ENCODE measurements around the gene BAMBI.
A peak's percentile ranks its signal among the peaks of the same experiment; 100 is the strongest.

BAMBI gene

DNA sequence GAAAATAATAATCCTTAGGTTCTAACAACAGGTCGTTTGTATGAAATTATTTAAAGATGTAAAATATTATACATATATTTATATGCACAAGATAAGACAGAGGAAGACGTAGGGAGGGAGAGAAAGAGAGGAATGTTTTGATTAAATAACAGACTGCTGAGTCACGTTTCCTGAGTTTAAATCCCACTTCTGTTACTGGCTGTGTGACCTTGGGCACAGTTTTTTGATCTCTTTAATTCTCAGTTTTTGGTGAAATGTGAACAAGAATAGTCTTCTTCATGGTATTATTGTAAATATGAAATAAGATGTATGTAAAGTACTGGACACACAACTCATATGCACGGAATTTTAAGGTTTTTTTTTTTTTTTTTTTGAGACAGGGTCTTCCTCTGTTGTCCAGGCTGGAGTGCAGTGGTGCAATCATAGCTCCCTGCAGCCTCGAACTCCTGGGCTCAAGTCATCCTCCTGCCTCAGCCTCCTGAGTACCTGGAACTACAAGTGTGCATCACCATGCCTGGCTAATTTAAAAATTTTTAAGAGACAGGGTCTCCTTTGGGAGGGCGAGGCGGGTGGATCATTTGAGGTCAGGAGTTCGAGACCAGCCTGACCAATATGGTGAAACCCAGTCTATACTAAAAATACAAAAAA, 42.6 kb downstream of the BAMBI start:
- Mint-ChIP-seq H3K4me3 (no peak overlapping the region), H3K4me1 (ENCODE audit: low read depth in 2 of 2) (peaks cover 0 to 5% of the 10 kb centered on the region in 2 donors), H3K36me3 (ENCODE audit: insufficient read depth) (no peaks in the 10 kb centered on the region), H3K27ac (no peak overlapping the region), H3K27me3 (peaks cover 41 to 52% of the 10 kb centered on the region in 2 donors), H3K9me3 (no peaks in the 10 kb centered on the region)
- ATAC-seq (replicated peaks) (no peak), DNase-seq (no peak)

GRCh38 chr10:28721318-28721951, 44.1 kb downstream of the BAMBI start:
- no peak for ATAC-seq (replicated peaks)
- Mint-ChIP-seq H3K36me3 (ENCODE audit: insufficient read depth) (no peaks in the 10 kb centered on the region), H3K27me3 (peaks cover 51 to 64% of the 10 kb centered on the region in 2 donors), H3K9me3 (no peaks in the 10 kb centered on the region), H3K4me1 (ENCODE audit: low read depth in 2 of 2) (peaks cover 0 to 5% of the 10 kb centered on the region in 2 donors), H3K4me3 (peak overlapping the region in 1 of 2 donors; percentile 59), H3K27ac (no peak overlapping the region)
- DNase-seq, result no peak

DNA sequence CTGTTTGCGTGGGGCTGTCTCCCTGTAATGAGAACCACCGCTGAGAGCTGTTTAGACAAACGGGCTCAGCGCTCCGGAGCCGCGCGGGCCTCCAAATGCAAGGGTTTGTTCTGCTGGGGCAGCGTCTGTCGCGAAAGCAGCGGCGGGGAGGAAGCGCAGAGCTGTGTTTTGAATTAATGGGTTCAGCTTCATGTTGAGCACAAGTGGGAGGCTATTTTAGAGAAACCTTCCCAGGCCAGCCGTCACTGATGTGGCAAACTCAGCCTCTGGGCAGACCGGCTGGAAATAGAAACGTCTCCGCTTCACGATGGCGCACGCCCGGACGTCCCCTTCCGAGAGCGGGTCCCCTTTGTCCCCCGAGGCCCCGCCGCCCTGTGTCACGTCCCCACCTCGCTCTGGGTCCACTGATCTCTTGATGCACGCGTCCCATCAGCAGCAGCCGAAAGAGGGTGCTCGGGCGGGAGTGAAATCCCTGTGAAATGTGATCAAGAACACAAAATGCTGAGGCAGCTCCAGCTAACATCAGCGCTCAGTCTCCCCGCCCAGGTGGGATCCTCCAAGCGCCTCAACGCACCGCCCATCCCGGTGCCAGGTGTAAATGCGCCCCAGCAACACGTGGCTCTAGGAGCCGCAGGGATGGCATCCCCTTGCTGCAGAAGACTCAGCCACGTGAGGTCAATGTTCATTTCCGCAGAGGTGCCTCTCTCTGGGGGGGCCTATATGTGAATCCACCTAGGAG, 44.9 kb downstream of the BAMBI start:
- Mint-ChIP-seq H3K9me3 (no peaks in the 10 kb centered on the region), H3K4me1 (ENCODE audit: low read depth in 2 of 2) (peaks cover 0 to 5% of the 10 kb centered on the region in 2 donors), H3K27me3 (peaks cover 55 to 68% of the 10 kb centered on the region in 2 donors), H3K4me3 (peak overlapping the region in 1 of 2 donors; percentile 59), H3K27ac (no peak overlapping the region), H3K36me3 (ENCODE audit: insufficient read depth) (no peaks in the 10 kb centered on the region)
- DNase-seq (no peak), ATAC-seq (replicated peaks) (no peak)

DNA sequence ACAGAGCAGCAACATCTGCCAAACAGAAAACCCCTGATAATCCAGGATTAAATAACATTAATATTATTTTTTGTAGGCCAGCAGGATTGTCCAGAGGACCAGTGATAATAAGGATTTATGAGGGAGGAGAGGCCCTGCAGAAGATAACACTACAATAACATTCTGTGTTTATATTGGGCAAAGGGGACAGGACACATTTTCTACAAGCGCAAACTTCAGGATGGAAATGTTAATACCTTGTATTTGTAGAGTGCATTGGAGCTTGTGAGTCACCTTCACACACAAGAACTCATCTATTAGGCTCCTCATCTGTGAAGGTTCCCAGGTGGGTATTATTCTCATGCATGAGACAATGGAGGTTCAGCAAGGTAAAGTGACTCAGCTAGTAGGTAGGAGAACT, 51.0 kb downstream of the BAMBI start:
- DNase-seq, result no peak
- Mint-ChIP-seq H3K27me3 (peaks cover 57 to 60% of the 10 kb centered on the region in 2 donors), H3K4me3 (no peak overlapping the region), H3K36me3 (ENCODE audit: insufficient read depth) (no peaks in the 10 kb centered on the region), H3K9me3 (no peaks in the 10 kb centered on the region), H3K27ac (no peak overlapping the region), H3K4me1 (ENCODE audit: low read depth in 2 of 2) (peaks cover 2 to 8% of the 10 kb centered on the region in 2 donors)
- ATAC-seq (replicated peaks), result no peak

DNA sequence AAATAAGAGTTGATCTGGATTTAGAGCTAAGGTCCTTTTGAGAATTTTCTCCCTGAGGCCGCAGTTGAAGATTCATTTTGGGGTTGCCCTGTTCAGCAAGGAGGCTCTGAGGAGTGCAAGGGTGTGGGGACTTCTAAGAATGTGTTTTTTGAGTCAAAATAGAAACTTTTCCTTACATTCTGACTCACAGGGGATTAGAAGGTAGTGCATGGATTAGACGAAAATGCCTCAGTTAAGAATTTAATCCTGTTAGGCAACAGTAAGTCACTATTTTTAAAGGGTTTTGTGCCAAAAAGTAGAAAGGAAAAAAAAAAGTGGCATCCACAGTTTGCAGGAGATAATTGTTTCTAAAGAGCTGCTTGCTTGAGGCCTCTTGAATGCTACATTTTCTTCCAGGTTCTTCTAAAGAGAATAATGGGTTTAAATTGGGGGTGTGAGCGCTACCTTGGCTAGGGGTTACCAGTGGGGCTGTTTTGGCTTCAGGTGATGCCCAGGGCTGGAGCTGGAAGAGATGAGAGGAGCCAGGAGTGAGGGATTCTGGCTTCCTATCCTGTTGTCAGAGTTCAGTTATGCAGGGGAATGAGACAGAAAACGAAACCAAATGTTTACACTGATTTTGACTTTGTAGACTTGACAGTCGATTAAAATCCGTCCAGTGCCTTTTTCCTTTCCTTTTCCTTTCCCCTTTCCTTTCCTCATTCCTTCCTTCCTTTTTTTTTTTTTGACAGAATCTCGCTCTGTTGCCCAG, 52.9 kb downstream of the BAMBI start:
- no peak overlapping the region for H3K4me3 Mint-ChIP-seq
- H3K4me1 Mint-ChIP-seq (ENCODE audit: low read depth in 2 of 2), result peaks cover 2 to 8% of the 10 kb centered on the region in 2 donors
- H3K27me3 Mint-ChIP-seq, result peaks cover 48% of the 10 kb centered on the region in 2 donors
- H3K9me3 Mint-ChIP-seq, result peaks cover 0 to 1% of the 10 kb centered on the region in 2 donors
- no peak overlapping the region for H3K27ac Mint-ChIP-seq
- H3K36me3 Mint-ChIP-seq (ENCODE audit: insufficient read depth), result no peaks in the 10 kb centered on the region
- no peak for DNase-seq
- ATAC-seq (replicated peaks), result no peak

DNA sequence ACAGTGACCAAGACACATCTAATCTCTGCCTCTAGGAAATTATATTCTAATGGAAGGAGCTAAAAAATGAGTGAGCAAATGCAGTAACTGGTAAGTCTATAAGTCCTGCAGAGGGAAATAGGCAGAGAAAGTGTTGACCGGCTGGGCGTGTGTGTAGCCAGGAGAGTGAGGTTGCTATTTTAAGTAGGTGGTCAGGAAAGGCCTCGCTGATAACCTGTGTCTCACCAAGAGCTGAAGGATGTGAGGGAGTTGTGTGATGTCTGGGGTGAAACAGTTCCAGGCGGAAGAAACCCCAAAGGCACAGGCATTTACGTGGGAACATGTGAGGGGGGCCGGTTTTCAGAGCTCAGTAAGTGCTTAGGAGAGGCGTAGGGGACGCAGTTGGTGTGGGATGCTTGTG, 54.8 kb downstream of the BAMBI start:
- DNase-seq (no peak), ATAC-seq (replicated peaks) (no peak)
- no peak overlapping the region for H3K4me3 Mint-ChIP-seq
- H3K27ac Mint-ChIP-seq, result no peak overlapping the region
- H3K27me3 Mint-ChIP-seq, result peaks cover 40 to 42% of the 10 kb centered on the region in 2 donors
- no peaks in the 10 kb centered on the region for H3K36me3 Mint-ChIP-seq (ENCODE audit: insufficient read depth)
- H3K9me3 Mint-ChIP-seq, result peaks cover 0 to 1% of the 10 kb centered on the region in 2 donors
- H3K4me1 Mint-ChIP-seq (ENCODE audit: low read depth in 2 of 2), result peaks cover 2 to 8% of the 10 kb centered on the region in 2 donors
